Measurements from ENCODE around the gene RCVRN.

Gene RCVRN

GRCh38 chr17:9900784-9901183 is 4.3 kb downstream of the RCVRN start:
- no peak for DNase-seq (ENCODE audit: low read depth)
- TF ChIP-seq CTCF (IDR thresholded peaks at IDR 0.05; ENCODE audit: control insufficient read depth, extremely low read depth, insufficient read depth): no peak
- H3K4me3 ChIP-seq (ENCODE audit: low read depth, low read length): no peak overlapping the region

DNA sequence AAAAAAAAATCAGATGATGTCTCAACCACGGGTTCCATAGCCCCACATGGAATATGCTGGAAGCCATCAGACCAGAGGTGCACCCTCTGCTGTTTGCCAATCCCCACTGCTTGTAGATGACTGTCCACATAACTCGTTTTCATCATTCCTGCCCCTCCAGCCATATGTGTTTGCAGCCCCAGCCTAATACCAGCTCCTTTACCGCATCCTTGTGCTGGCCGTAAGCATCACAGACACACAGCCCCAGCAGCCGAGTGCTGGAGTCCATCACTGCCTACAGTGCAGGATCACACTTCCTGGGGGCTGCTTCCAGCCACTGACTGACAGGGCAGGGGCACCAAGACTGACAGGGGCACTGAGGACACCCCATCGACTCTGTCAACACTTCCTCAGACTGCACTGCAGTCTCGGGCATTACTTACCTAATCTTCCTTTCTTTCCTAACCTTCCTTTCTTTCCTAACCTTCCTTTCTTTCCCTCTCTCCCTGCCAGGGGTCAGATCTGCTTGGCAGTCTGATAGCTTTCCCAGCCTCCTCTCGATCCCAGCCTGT is 5.0 kb downstream of the RCVRN start:
- no peak overlapping the region for H3K4me3 ChIP-seq (ENCODE audit: low read depth, low read length)
- TF ChIP-seq CTCF (IDR thresholded peaks at IDR 0.05; ENCODE audit: control insufficient read depth, extremely low read depth, insufficient read depth): no peak
- DNase-seq (ENCODE audit: low read depth): no peak

DNA sequence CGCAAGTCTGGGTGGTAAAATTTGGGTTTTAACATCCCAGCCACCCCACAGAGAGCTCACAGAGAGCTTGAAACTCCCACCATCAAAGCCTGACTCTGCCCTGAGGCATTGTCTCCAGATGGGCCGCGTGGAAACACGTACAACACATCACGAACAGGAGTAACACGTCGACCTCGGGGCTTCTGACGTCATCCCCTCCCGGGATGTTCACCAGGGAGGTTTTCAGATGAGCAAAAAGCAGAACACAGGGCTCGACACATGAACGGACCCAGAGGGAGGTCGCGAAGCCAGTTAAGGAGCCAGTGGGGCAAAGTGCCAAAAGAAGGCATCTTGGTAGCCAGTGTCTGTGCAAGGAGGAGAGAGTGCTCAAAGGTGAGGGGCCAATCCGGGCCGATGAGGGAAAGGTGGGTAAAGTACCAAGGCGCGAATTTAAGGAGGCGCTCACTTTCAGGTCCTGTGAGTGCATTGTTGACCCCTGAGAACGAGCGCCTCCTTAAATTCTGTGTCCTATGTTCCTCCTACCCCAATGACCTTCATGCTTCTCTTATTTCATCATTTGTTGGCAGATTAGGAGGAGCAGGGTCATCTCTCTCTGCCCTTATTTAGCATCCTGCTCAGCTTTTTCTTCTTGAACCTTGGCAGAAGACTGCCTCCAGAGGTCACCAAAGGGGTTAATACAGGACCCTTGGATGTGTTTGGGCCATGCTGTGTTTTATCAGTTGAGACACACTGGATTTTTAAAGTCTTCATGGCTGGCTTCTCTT is 5.6 kb downstream of the RCVRN start:
- TF ChIP-seq CTCF (IDR thresholded peaks at IDR 0.05; ENCODE audit: control insufficient read depth, extremely low read depth, insufficient read depth): no peak
- H3K4me3 ChIP-seq (ENCODE audit: low read depth, low read length): no peak overlapping the region
- no peak for DNase-seq (ENCODE audit: low read depth)

GRCh38 chr17:9898812-9899211 is 6.3 kb downstream of the RCVRN start:
- H3K4me3 ChIP-seq (ENCODE audit: low read depth, low read length): no peak overlapping the region
- TF ChIP-seq CTCF (IDR thresholded peaks at IDR 0.05; ENCODE audit: control insufficient read depth, extremely low read depth, insufficient read depth): no peak
- no peak for DNase-seq (ENCODE audit: low read depth)

DNA sequence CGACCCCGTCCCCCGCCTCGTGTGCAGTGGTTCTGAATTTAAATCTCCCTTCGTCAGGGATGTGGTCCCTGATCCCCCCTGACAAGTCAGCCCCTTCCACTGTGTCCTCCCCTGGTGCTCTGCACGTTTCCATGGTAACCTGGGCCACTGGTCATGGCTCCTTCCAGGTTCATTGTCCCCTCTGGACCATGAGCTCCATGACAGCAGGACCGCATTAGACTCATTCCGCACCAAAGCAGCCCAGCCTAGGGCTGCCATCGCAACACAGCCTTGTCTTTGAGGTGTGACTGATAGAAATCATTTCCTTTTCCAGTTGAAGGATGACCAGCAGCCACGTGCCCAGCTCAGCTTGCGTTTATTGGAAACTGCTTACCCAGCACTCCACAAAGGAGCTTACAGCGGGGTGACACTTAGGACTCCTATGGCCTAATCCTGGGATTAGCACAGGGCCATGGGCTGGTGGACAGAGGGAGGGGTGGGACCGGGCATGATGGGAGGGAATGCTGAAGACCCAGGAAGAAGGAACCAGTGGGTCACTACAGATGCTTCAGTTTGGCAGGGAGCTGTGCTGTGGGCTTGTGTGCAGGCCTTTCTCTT is 7.6 kb downstream of the RCVRN start:
- no peak overlapping the region for H3K4me3 ChIP-seq (ENCODE audit: low read depth, low read length)
- no peak for TF ChIP-seq CTCF (IDR thresholded peaks at IDR 0.05; ENCODE audit: control insufficient read depth, extremely low read depth, insufficient read depth)
- DNase-seq (ENCODE audit: low read depth): no peak

- TF ChIP-seq CTCF (IDR thresholded peaks at IDR 0.05; ENCODE audit: control insufficient read depth, extremely low read depth, insufficient read depth): no peak
- no peak overlapping the region for H3K4me3 ChIP-seq (ENCODE audit: low read depth, low read length)
- no peak for DNase-seq (ENCODE audit: low read depth)
Measured at GRCh38 chr17:9895923-9896322, 9.1 kb downstream of the RCVRN start.

All from LNCaP clone FGC (cell line).